GM12874 (cell line): Measurements from ENCODE around the gene COL8A2.

Experiments used
- TF ChIP-seq, protein P1 (sequence below): IDR thresholded peaks from 2 replicates; pipeline ENCODE4 v1.5.1; 2011; ENCODE audit warnings: low read depth, mild to moderate bottlenecking, control low read depth, low read length, moderate library complexity; ENCODE audit not compliant: insufficient read depth

COL8A2 gene

DNA sequence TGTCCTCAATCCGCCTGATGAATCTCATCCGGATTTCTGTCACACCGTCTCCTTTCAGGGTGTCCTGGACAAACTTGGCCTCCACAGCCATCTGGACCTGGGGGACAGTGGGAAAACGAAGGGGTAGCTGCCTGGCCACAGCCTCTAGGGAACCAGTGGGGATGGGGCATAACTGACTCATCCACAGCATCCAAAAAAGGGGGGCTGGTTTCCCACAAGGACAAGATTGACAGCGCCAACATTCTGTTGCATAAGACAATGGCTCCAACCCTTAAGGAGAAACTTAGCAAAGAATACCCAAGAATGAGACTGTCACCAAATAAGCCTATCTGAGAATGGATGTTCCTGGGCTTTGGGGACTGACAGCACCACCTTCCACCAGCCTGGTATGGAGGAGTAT, 12.2 kb upstream of the COL8A2 start:
- TF ChIP-seq, protein P1, sequence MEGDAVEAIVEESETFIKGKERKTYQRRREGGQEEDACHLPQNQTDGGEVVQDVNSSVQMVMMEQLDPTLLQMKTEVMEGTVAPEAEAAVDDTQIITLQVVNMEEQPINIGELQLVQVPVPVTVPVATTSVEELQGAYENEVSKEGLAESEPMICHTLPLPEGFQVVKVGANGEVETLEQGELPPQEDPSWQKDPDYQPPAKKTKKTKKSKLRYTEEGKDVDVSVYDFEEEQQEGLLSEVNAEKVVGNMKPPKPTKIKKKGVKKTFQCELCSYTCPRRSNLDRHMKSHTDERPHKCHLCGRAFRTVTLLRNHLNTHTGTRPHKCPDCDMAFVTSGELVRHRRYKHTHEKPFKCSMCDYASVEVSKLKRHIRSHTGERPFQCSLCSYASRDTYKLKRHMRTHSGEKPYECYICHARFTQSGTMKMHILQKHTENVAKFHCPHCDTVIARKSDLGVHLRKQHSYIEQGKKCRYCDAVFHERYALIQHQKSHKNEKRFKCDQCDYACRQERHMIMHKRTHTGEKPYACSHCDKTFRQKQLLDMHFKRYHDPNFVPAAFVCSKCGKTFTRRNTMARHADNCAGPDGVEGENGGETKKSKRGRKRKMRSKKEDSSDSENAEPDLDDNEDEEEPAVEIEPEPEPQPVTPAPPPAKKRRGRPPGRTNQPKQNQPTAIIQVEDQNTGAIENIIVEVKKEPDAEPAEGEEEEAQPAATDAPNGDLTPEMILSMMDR: no peak

DNA sequence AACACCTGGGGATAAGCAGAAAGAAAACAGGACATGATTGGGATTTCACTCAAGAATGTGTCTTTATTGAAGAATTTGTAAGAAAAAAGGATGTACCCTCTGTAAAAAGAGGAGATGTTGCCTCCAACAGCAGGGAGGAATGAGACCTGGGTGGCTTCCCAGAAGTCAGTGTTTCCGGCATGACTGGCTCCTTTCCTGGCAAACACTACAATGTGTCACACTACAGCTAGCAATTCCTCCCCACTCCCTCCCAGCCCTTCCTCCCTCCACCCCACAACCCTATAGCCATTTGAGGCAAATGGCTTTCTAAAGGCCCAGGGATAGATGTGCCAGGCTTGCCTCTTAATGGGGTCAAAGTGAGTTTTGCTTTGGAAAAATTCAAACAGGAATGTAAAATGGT, 11.5 kb upstream of the COL8A2 start:
- TF ChIP-seq, protein P1: no peak

DNA sequence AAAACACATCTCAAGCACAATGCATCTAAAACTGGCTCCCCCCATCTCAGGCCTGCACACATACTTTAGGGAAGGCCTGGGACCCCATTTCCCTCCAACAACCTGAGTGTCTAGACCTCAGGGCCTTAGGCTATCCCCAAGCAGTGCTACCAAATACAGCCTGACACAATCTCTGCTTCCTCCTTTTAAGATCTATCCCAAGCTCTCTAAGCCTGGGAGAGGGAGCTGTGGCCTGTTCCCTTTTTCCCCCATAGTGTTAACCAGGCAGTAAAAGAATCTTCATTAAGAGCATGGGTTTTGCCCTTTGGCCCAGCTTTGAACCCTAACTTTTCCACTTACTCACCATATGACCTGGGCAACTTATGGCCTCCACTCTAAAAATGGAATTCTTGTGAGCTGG, 10.8 kb upstream of the COL8A2 start:
- TF ChIP-seq, protein P1: no peak

DNA sequence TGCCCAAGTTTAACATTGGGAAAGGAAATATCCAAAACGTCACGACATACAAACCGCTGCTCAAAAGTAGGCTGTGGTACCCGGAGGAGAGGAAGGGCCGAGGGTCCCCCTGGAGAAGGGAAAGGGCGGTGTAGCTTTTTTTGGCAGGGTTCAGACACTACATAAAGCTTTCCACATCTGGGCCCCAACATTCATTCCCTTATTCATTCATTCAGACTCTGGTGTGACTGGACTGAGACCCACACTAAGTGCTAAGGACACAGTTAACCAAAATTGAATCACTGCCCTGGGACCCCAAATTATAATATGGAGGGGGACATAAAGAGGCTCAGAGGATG, 10.3 kb upstream of the COL8A2 start:
- TF ChIP-seq, protein P1: no peak

DNA sequence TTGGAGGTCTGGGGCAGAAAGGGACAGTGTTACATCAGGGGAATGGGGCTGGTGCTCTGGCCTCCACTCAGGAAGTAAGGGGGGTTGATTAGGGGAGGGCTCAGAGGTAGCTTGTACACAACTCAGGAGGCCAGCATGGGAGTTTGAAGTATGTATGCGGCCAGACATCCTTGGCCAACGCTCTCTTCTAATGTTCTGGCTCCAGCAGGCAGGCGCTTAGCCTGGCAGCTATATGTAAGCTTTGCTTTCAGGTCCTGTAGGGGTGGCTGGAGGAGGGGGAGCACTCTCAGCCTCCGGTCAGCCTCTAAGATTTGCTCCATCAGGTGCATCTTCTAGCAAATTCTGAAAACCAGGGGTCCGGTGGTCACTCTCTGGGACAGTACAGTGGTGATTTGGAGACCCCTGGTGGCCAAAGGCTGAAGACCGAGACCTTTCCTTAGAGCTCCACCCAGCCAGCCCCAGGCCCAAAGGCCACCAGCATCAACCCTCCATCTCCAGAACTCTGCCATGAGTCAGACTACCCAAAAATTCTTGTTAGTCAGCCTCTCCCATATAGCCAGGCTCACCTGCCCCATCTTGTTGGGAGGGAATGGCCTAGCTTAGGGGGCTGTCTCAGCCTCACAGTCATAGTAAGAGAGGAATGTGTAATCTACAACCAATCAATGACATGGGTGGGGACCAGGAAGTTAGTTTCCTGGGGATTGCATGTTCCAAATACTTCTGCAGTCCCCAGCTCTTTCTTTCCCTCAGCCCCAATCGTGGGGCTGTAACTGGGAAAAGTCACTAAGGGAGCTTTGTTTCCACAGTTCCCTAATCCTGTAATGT, 9.7 kb upstream of the COL8A2 start:
- TF ChIP-seq, protein P1: peak; percentile 79

DNA sequence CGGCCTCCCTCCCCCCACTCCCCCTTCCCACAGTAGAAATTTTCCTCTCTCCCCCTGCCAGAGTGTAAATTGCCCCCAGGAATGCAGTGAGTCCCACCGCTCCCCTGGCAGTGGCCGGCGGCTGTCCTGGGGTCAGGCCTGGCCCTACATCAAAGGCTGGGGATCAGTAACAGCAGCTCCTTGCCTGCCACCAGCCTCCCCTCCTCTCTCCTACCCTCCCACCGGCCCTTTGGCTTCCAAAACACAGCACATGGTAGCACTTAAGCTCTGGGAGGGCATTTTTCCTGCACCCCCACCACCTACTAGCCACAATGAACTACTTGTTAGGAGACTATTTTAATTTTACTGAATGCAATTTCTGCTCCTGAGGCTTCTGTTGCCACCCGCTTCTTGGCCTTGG, 9.0 kb upstream of the COL8A2 start:
- TF ChIP-seq, protein P1: no peak

DNA sequence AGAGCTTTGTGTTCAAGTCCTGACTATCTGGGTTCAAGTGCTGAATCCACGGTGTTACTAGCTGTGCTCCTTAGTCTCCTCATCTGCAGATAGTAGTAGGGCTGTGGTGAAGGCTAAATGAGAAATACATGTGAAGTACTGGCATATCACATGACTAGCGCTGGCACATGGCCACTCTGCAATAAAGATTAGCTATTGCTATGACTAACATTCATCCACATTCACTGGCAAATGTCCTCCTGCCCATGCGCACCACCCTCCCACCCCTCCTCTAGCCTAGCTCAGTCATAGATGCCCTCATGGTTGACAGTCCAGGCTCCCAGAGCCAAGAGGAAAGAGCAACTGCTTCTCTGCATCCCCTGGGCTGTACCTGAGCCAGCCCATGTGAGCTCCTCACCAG, 8.5 kb upstream of the COL8A2 start:
- TF ChIP-seq, protein P1: no peak

DNA sequence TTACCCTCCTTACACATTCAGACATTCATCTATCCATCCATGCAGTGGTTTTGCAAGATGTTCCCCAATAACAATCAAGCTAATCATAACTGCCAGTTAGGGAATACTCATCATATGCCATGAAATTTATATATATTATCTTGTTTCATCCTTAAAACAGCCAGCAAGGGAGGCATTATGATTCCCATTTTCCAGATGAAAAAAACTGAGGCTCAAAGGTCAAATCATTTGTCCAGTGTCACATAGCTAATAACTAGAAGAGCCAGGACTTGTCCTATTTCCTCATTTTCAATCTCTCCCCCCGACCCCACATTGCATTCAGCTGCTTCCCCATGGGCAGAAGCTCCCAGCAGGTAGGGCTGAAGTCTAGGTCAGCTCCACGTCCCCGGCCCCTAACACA, 7.0 kb upstream of the COL8A2 start:
- TF ChIP-seq, protein P1: no peak
